ENCODE measurements around the gene TMEM86B.

- TF ChIP-seq CTCF (optimal IDR thresholded peaks at IDR 0.05 in 1 of 3, IDR thresholded peaks at IDR 0.05 in 1 of 3, conservative IDR thresholded peaks at IDR 0.05 in 1 of 3; ENCODE audit: extremely low read depth in 1 of 3, insufficient read depth in 2 of 3, low read length in 3 of 3) (no peak), EZH2 (IDR thresholded peaks at IDR 0.05; ENCODE audit: low read length) (no peak)
Measured at GRCh38 chr19:55197528-55197927, 31.0 kb downstream of the TMEM86B start.
